HG02938 (cell line): ENCODE data around the gene CLPTM1.
A peak's percentile ranks its signal among the peaks of the same experiment; 100 is the strongest.

Experiments
- ATAC-seq: cut with Tn5 transposase; IDR thresholded peaks from one replicate; pipeline ENCODE4 v1.9.1; 2021; ENCODE audit warnings: mild to moderate bottlenecking, moderate library complexity; ENCODE audit not compliant: unreplicated experiment

CLPTM1 gene

DNA sequence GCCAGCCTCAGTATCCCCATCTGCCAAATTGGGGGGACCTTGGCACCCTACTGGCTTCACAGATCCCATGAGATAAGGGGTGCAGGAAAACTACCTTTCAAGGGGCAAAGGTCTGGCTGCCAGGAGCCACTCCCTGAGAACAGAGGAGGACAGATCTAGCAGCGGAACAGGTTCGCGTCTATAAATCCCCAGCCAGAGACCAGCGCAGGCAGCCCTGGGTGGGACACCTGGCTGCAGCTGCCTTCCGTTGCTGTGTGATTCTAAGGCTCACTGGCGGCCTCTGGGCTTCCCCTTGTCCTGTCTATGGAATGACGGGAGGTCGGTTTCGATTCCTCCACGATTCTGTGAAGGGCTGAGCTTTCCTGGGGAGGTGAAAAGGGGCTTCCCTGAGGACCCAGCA lies 53.4 kb downstream of the CLPTM1 start:
- no peak for ATAC-seq

DNA sequence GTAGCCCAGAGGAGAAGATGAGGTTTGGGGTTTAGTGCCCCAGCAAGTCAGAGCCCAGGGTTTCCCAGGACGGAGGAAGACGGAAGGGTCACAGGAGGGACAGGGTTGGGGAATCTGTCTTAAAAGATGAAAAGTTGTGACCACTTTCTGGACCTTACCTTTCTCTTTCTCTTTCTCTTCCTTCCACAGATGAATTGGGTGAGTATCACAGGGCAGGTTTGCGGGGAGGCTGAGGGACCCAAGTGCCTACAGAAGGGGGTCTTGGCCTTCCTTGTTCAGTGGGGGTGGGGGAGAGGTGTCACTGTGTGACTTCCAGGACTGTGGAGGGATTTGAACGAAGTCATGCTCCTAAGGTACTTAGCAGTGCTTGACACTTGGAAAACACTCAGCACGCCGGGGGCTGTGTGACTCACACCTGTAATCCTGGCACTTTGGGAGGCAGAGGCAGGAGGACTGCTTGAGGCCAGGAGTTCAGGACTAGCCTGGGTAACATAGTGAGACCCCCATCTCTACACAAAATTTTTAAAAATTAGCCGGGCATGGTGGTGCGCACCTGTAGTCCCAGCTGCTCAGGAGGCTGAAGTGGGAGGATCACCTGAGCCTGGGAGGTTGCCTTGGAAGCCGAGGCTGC lies 54.6 kb downstream of the CLPTM1 start:
- ATAC-seq = no peak

DNA sequence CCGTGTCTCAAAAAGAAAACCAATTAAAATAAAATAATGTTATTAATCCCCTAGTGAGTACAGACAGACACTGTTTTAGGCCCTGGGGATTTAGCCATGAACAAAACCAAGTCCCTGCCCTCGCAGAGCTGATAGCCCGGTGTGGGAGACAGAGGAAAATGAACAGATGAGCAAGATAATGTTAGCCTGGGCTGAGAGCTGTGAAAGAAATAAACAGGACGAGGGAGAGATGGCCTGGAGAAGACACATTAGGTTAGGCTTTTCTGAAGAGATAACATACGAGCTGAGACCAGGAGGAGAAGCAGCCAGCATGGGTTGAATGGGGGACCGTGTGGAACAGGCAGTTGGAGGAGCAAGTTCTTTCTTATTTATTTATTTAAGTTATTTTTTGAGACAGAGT lies 55.1 kb downstream of the CLPTM1 start:
- ATAC-seq = no peak

DNA sequence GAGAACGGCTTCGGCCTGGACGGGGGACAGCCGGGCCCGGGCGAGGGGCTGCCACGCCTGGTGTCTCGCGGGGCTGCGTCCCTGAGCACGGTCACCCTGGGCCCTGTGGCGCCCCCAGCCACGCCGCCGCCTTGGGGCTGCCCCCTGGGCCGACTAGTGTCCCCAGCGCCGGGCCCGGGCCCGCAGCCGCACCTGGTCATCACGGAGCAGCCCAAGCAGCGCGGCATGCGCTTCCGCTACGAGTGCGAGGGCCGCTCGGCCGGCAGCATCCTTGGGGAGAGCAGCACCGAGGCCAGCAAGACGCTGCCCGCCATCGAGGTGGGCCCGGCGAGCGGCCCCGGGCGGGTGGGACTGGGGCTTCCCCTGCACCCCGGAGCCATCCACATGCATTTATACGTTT lies 56.8 kb downstream of the CLPTM1 start:
- no peak for ATAC-seq

DNA sequence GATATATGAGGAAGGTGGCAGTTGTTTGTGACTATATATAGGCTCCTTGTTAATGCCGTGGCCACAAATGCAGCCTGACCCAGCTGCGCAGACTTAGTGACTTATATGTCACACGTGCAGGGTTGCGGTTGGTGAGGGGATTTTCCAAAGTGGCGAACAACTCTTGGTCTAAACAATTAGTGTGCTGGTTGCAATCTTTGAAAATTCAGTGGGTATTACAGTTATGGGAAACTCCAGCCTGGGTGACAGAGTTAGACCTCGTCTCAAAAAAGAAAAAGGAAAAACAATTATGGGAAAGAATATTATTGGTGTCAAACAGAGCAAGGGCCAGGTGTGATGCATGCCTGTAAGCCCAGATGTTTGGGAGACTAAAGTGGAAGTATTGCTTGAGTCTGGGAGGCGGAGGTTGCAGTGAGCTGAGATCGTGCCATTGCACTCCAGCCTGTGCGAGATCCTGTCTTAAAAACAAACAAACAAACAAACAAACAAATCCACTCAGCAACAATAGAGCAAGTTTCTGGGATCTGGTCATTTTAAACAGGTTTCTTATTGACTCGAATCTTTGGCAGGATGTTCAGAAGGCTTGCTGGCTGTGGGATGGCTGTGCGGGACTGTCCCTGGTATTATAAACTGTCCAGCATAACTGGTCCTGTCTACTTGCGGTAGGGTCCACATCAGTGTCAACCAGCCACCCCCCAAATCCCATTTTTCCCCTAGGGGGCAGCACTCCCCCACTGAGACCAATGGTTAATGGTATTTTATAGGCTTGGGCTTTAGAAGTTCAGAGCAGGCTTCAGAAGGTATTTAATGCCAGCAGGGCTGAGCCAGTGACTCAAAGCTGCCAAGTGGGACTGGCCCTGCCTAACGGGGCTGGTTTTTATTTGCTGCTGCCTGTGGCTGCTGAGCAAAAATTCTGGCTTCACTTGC lies 61.5 kb downstream of the CLPTM1 start:
- peak; percentile 60 for ATAC-seq

DNA sequence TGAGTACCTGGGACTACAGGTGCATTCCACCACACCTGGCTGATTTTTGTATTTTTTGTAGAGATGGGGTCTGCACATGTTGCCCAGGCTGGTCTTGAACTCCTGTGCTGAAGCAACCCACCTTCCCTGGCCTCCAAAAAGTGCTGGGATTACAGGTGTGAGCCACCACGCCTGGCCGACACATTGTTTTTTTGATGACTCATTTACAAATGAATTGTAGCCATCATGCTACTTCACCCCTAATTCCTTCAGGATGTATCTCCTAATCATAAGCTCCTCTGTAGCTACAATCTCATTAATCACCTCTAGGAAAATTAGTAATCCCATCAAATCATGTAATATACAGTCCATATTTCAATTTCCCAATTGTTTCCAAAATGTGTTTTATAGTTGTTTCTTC lies 64.0 kb downstream of the CLPTM1 start:
- no peak for ATAC-seq

DNA sequence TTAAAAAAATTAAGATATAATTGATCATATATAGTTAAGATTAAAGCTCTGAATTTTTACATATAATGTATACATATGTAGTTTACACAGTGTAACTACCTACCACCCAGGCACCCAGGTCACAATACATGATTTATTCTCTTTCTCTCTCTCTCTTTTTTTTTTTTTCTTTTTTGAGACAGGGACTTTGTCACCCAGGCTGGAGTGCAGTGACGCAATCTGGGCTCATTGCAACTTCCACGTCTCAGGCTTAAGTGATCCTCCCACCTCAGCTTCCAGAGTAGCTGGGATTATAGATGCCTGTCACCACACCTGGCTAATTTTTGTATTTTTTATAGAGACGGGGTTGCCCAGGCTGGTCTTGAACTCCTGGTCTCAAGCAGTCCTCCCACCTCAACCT lies 64.9 kb downstream of the CLPTM1 start:
- ATAC-seq = no peak

DNA sequence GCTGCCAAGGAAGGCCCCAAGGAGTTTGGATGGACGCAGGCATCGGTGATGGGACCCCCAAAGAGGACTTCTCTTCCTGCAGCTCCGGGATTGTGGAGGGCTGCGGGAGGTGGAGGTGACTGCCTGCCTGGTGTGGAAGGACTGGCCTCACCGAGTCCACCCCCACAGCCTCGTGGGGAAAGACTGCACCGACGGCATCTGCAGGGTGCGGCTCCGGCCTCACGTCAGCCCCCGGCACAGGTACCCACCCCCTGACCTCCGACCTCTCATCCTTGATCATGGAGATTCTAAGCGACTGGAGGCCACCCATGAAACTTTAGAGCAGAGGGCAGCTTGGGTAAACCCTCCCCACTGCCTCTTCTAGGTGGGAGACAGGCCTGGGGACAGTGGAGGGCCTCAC lies 66.8 kb downstream of the CLPTM1 start:
- no peak for ATAC-seq

DNA sequence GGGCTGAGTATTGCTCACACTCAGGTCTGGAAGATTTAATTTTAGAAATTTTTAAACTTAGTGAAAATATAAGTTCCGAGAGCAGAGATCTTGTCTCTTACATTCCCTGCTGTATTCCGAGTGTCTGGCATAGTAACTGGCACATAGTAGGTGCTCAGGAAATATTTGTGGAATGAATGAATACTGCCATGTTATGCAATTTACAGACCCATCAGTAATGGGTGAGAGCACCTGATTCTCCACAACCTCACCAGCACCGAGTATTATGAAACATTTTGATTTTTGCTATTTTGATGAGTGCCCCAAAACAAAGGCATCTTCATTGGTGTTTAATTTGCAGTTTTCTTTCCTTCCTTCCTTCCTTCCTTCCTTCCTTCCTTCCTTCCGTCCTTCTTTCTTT lies 67.9 kb downstream of the CLPTM1 start:
- no peak for ATAC-seq

DNA sequence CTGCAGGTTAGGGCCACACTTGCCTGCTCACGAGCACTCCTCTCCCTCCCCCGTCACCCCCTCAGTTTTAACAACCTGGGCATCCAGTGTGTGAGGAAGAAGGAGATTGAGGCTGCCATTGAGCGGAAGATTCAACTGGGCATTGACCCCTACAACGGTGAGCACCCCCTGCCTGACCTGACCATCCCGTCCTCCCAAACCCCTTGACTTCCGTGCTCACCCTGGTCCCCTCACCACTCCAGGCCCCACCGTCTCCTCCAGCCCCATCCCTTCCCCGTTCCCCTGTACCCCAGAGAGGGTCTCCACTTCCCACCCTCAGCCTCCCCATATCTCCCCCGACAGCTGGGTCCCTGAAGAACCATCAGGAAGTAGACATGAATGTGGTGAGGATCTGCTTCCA lies 70.1 kb downstream of the CLPTM1 start:
- ATAC-seq = no peak

DNA sequence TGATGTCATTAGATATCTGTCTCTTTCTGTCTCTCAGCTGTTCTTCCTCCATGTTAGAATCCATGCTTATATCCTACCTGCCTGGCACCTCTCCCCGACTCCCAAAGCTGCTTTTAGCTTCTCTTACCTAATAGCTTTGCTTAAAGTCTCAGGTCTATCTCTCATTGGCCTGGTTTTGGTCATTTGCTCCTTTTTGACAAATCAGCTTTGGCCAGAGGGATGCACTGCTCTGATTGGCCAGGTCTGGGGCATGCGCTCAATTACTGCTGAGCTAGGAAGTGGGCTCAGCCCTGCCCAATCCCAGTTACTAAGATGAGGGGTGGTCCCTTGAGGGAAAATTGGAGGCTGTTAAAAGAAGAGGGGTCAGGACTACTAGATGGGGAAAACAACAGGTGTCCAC lies 72.2 kb downstream of the CLPTM1 start:
- ATAC-seq = no peak

DNA sequence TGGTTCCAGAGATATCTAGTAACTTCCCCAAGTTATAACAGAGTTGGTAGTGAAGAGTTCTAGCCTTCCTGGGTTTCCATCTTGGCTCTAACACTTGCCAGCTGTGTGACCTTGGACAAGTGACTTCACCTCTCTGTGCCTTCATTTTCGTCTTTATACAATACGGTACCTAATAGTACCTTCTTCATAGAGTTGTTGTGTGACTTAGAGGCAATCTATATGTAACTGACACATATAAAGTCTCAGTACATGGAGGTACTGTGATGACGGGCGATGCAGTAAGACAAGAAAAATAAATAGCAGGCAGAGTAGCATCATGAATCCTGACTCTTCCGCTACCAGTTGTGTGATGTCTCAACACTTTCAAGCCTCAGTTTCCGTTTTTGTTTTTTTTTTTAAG lies 75.6 kb downstream of the CLPTM1 start:
- ATAC-seq = no peak

DNA sequence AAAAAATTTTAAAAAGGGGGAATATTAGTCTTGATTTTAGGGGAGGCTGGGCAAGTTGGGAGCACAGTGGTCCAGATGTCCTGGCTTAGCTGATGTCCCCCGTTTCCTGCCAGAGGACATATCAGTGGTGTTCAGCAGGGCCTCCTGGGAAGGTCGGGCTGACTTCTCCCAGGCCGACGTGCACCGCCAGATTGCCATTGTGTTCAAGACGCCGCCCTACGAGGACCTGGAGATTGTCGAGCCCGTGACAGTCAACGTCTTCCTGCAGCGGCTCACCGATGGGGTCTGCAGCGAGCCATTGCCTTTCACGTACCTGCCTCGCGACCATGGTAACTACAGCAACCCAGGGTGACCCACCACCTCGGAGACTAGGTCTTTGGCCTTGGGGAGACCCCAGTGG lies 77.2 kb downstream of the CLPTM1 start:
- no peak for ATAC-seq

DNA sequence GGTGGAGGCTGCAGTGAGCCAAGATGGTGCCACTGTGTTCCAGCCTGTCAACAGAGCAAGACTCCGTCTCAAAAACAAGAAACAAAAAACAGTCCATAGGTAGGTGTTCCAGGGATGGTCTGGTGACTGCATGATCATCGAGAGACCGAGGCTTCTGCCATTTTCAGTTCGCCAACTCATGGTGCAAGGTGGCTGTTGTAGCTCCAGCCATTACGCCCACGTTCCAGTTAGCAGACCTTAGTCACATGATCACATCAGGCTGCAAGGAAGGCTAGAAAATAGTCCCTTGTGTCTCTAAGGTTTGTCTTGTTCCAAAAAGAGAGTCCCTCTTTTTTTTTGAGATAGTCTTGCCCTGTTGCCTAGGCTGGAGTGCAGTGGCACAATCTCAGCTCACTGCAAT lies 80.6 kb downstream of the CLPTM1 start:
- ATAC-seq = no peak

DNA sequence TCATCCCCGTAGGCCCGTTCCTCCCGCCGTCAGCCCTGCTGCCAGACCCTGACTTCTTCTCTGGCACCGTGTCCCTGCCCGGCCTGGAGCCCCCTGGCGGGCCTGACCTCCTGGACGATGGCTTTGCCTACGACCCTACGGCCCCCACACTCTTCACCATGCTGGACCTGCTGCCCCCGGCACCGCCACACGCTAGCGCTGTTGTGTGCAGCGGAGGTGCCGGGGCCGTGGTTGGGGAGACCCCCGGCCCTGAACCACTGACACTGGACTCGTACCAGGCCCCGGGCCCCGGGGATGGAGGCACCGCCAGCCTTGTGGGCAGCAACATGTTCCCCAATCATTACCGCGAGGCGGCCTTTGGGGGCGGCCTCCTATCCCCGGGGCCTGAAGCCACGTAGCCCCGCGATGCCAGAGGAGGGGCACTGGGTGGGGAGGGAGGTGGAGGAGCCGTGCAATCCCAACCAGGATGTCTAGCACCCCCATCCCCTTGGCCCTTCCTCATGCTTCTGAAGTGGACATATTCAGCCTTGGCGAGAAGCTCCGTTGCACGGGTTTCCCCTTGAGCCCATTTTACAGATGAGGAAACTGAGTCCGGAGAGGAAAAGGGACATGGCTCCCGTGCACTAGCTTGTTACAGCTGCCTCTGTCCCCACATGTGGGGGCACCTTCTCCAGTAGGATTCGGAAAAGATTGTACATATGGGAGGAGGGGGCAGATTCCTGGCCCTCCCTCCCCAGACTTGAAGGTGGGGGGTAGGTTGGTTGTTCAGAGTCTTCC lies 82.4 kb downstream of the CLPTM1 start:
- no peak for ATAC-seq

DNA sequence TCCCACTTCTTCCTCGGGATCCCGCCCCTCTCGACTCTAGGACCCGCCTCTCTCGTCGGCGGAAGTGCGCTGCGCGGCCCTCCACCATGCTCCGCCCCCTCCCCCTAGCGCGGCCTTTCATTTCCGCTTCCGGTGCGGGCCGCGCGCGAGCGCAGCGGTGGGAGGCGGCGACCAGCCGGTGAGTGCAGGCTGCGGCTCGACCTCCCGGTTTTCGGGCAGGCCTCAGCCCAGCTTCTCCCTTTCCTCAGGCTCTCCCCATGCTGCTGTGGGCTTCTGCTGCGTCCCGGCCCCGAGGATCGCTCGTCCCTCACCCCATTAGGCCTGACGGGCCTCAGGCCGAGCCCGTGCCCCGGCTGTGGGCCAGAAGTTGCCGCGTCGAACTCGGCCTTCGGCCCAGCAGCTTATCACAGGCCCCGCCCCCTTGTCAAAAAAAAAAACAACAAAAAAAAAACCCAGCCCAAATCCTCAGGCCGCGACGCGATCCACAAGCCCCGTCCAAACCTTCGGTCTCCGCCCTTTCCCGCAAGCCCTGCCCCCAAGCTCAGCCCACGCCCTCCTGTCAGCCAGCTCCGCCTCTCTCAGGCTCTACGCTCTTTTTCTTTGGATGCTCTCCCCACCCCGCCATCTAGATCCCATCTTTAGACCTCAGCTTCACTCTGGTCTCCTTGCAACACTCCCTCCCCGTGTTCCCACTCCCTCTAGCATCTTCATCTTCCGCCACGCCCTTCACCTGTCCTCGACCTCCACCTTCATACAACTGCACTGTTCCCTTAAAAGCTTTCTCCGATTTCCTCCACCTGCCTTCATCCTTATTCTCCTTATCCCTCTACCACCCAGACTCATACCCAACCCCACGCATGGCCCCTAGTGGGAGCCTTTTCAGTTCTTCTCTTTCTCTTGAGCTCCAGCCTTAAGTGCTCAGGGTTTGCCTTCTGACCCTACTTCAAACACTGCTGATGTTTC lies 84.0 kb downstream of the CLPTM1 start, which contains the start of gene CLASRP:
Gene CLASRP, plus strand, starts transcription at position 115 of the 963 bp plus-strand sequence. CDS start 1,168 bp downstream, outside the sequence.
- ATAC-seq = peak; percentile 76

DNA sequence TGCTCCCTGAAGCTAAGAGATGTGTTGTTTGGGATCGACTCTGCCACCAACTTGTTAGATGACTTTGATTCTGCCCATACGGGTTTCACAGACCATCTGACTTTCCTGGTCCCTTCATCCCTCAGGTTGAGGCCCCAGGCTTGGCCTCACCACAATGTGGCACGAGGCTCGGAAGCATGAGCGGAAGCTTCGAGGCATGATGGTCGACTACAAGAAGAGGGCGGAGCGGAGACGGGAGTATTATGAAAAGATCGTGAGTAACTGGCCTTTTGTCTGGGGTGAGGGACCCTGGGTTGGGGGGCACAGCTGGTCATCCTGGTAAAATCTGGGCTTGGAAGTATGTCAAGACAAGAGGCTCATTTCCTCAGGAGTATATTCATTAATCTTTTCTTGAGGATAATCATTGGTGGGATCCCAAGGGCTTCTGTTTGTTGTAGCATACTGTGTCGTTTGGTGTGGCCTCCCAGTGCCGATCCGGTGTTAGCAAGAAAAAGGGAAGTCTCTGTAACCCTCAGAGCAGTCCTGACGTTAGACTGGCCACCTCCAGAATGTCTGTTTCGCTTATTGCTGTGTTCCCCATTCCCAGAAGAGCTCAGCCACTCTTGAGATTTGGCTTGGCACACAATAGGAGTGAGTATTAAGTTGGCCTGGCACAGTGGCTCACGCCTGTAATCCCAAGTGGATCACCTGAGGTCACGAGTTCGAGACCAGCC lies 85.0 kb downstream of the CLPTM1 start:
- no peak for ATAC-seq

DNA sequence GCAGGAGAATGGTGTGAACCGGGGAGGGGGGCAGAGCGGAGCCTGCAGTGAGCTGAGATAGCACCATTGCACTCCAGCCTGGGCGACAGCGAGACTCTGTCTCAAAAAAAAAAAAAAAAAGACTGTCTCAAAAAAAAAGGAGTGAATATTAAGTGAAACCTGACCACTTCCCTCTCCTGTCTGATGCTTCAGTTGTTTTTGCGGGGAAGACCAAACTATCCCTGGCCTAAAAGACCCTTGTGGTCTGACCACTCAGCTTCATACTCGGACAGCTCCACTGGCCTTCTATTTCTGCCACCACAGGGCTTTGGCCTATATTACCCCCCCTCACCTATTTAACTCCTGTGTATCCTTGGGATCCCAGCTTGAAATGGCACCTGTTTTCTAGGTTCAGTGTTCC lies 85.9 kb downstream of the CLPTM1 start:
- no peak for ATAC-seq
